ENCODE results near the gene IL23R. TPM values are rescaled to one million over a fixed set of nuclear protein-coding genes. Genes with fewer than 3 reads are reported as not detected.

The IL23R gene
- total RNA-seq, 1 donor from 2014 or later = not detected

DNA sequence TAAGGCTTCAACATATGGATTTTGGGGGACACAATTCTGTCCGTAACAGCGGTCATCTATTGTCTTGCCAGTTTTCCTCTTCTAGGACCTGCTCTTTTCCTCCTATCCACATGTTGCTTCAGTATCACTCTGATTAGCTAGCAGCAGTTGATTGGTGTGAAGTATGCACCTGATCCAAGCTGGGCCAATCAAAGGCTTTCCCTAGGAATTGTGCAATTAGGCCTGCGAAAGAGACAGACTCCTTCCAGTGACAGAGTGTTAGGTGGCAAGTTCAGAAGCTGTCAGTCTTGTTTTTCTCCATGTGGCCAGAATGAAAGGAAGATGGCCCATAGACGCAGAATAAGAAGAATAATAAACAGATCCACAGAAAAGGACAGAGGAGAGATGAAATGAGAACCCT lies 107.3 kb downstream of the IL23R start:
- H3K4me3 ChIP-seq (ENCODE audit: insufficient read depth, low read depth, low read length) = no peak overlapping the region
- Mint-ChIP-seq H3K4me3 (ENCODE audit: unreplicated experiment) (no peak overlapping the region), H3K36me3 (ENCODE audit: low read depth, unreplicated experiment) (no peaks in the 10 kb centered on the region), H3K27me3 (ENCODE audit: low read depth, unreplicated experiment) (no peaks in the 10 kb centered on the region), H3K27ac (ENCODE audit: unreplicated experiment) (no peak overlapping the region), H3K4me1 (ENCODE audit: low read depth, unreplicated experiment) (no peaks in the 10 kb centered on the region), H3K9me3 (ENCODE audit: unreplicated experiment) (peaks cover 5% of the 10 kb centered on the region)
- H4K20me1 ChIP-seq (ENCODE audit: insufficient read depth, low read length) = no peaks in the 10 kb centered on the region
- TF ChIP-seq, protein P1, sequence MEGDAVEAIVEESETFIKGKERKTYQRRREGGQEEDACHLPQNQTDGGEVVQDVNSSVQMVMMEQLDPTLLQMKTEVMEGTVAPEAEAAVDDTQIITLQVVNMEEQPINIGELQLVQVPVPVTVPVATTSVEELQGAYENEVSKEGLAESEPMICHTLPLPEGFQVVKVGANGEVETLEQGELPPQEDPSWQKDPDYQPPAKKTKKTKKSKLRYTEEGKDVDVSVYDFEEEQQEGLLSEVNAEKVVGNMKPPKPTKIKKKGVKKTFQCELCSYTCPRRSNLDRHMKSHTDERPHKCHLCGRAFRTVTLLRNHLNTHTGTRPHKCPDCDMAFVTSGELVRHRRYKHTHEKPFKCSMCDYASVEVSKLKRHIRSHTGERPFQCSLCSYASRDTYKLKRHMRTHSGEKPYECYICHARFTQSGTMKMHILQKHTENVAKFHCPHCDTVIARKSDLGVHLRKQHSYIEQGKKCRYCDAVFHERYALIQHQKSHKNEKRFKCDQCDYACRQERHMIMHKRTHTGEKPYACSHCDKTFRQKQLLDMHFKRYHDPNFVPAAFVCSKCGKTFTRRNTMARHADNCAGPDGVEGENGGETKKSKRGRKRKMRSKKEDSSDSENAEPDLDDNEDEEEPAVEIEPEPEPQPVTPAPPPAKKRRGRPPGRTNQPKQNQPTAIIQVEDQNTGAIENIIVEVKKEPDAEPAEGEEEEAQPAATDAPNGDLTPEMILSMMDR (IDR thresholded peaks at IDR 0.05; ENCODE audit: insufficient read depth, low read depth, low read length) = no peak
- TF ChIP-seq EZH2 (IDR thresholded peaks at IDR 0.05; ENCODE audit: insufficient read depth, low read length) = no peak
- no peaks in the 10 kb centered on the region for H3K79me2 ChIP-seq (ENCODE audit: insufficient read depth, low read length)
- no peak overlapping the region for H2AFZ ChIP-seq (ENCODE audit: low read depth, low read length)
- no peak overlapping the region for H3K27ac ChIP-seq (ENCODE audit: low read depth, low read length)
- no peak overlapping the region for H3K9ac ChIP-seq (ENCODE audit: low read length)
- no peaks in the 10 kb centered on the region for H3K4me1 ChIP-seq (ENCODE audit: insufficient read depth, low read length)
- H3K36me3 ChIP-seq (ENCODE audit: insufficient read depth, low read length) = no peaks in the 10 kb centered on the region
- FAIRE-seq (no peak), DNase-seq (ENCODE audit: low read depth) (no peak)
- peaks cover 5% of the 10 kb centered on the region for H3K9me3 ChIP-seq (ENCODE audit: insufficient read depth, low read depth, low read length)
- peaks cover 2% of the 10 kb centered on the region for H3K27me3 ChIP-seq (ENCODE audit: insufficient read depth, low read length)
- no peak overlapping the region for H3K4me2 ChIP-seq (ENCODE audit: low read length)

DNA sequence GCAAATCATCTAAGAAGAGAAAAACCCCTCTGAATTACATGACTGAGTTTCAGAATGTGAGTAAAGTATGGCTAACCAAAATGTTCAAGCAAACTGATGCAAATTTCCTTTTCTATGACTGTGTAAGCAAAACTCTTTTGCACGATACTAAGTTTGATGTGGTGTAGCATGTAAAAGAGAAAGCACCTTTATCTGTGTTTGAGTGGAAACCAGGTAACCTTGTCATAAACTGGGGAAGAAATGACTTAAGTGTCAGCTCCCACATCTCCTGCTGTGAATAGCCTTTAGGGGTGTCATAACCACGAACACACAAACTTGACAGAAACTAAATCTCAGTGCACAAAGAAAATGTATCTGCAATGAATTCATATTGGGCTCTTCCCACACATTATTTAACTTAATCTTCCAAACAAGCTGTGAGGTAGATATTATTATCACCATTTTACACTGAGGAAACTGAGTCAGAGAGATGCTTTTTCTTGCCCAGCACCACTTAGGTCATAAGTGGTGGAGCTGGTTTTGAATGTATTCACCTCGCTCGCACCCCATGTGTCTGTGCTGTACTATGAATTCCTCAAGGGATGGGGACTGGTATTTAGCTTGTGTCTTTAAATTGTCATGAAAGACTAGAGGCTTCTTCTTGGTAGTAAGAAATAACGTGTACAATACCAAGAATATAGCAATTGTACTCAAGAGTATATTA lies 108.5 kb downstream of the IL23R start:
- Histone ChIP-seq H3K79me2 (ENCODE audit: insufficient read depth, low read length) (no peaks in the 10 kb centered on the region), H3K9me3 (ENCODE audit: insufficient read depth, low read depth, low read length) (peaks cover 5% of the 10 kb centered on the region), H3K9ac (ENCODE audit: low read length) (no peak overlapping the region), H3K4me1 (ENCODE audit: insufficient read depth, low read length) (no peaks in the 10 kb centered on the region), H3K4me2 (ENCODE audit: low read length) (no peak overlapping the region), H4K20me1 (ENCODE audit: insufficient read depth, low read length) (no peaks in the 10 kb centered on the region), H2AFZ (ENCODE audit: low read depth, low read length) (no peak overlapping the region), H3K4me3 (ENCODE audit: insufficient read depth, low read depth, low read length) (no peak overlapping the region), H3K27me3 (ENCODE audit: insufficient read depth, low read length) (peaks cover 2% of the 10 kb centered on the region), H3K36me3 (ENCODE audit: insufficient read depth, low read length) (no peaks in the 10 kb centered on the region), H3K27ac (ENCODE audit: low read depth, low read length) (no peak overlapping the region)
- no peaks in the 10 kb centered on the region for H3K4me1 Mint-ChIP-seq (ENCODE audit: low read depth, unreplicated experiment)
- no peaks in the 10 kb centered on the region for H3K27me3 Mint-ChIP-seq (ENCODE audit: low read depth, unreplicated experiment)
- TF ChIP-seq EZH2 (IDR thresholded peaks at IDR 0.05; ENCODE audit: insufficient read depth, low read length) = no peak
- TF ChIP-seq, protein P1 (IDR thresholded peaks at IDR 0.05; ENCODE audit: insufficient read depth, low read depth, low read length) = no peak
- no peak for FAIRE-seq
- no peaks in the 10 kb centered on the region for H3K36me3 Mint-ChIP-seq (ENCODE audit: low read depth, unreplicated experiment)
- no peak overlapping the region for H3K4me3 Mint-ChIP-seq (ENCODE audit: unreplicated experiment)
- no peak for DNase-seq (ENCODE audit: low read depth)
- H3K27ac Mint-ChIP-seq (ENCODE audit: unreplicated experiment) = no peak overlapping the region
- H3K9me3 Mint-ChIP-seq (ENCODE audit: unreplicated experiment) = peaks cover 5% of the 10 kb centered on the region

DNA sequence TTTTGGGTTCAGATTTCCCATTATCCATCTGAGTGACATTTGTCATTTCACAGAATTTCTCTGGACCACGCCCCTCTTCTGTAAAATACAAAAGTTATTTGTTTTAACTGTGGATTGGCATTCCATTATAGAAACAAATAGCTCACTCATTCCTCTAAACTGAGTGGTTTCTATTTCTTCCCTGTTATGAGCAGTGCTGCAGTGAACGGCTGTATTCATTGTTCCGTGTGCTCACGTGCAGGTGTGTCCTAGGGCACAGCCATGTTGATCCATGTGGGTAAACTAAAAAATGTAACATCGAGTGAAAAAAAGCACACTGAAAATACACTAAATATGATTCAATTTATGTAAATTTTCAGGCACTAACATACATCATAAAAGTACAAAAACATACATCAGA lies 114.4 kb downstream of the IL23R start:
- Histone ChIP-seq H3K9me3 (ENCODE audit: insufficient read depth, low read depth, low read length) (no peaks in the 10 kb centered on the region), H3K36me3 (ENCODE audit: insufficient read depth, low read length) (no peaks in the 10 kb centered on the region), H4K20me1 (ENCODE audit: insufficient read depth, low read length) (no peaks in the 10 kb centered on the region), H3K79me2 (ENCODE audit: insufficient read depth, low read length) (no peaks in the 10 kb centered on the region), H3K27ac (ENCODE audit: low read depth, low read length) (no peak overlapping the region), H3K27me3 (ENCODE audit: insufficient read depth, low read length) (no peaks in the 10 kb centered on the region), H3K4me3 (ENCODE audit: insufficient read depth, low read depth, low read length) (no peak overlapping the region), H3K4me2 (ENCODE audit: low read length) (no peak overlapping the region), H3K4me1 (ENCODE audit: insufficient read depth, low read length) (no peaks in the 10 kb centered on the region), H3K9ac (ENCODE audit: low read length) (no peak overlapping the region), H2AFZ (ENCODE audit: low read depth, low read length) (no peak overlapping the region)
- Mint-ChIP-seq H3K4me1 (ENCODE audit: low read depth, unreplicated experiment) (no peaks in the 10 kb centered on the region), H3K36me3 (ENCODE audit: low read depth, unreplicated experiment) (no peaks in the 10 kb centered on the region), H3K4me3 (ENCODE audit: unreplicated experiment) (no peak overlapping the region), H3K9me3 (ENCODE audit: unreplicated experiment) (peaks cover 2% of the 10 kb centered on the region), H3K27me3 (ENCODE audit: low read depth, unreplicated experiment) (peaks cover 2% of the 10 kb centered on the region), H3K27ac (ENCODE audit: unreplicated experiment) (no peak overlapping the region)
- FAIRE-seq (no peak), DNase-seq (ENCODE audit: low read depth) (no peak)
- TF ChIP-seq EZH2 (IDR thresholded peaks at IDR 0.05; ENCODE audit: insufficient read depth, low read length) = no peak
- TF ChIP-seq, protein P1 (IDR thresholded peaks at IDR 0.05; ENCODE audit: insufficient read depth, low read depth, low read length) = no peak
